PC-9 (cell line): ENCODE data around the gene TRPM1.

ENCODE experiments used
- CTCF ChIP-seq: fragments of 200-600 bp; sonication (generic); conservative IDR thresholded peaks from 2 replicates; pipeline ENCODE4 v1.6.1; 2017; ENCODE audit warnings: mixed run types, antibody characterized with exemption, mild to moderate bottlenecking, moderate library complexity
- EZH2 ChIP-seq: fragments of 200-600 bp; sonication (generic); IDR thresholded peaks from 2 replicates; pipeline ENCODE4 v1.8.0; 2017; ENCODE audit warnings: antibody characterized with exemption, low read depth

GRCh38 chr15:31136607-31137328 is 35.2 kb upstream of the TRPM1 start:
- TF ChIP-seq CTCF = no peak
- TF ChIP-seq EZH2 = no peak
